Ovary (tissue), 3 donors: Measurements from ENCODE around the gene ZIM2.

Experiments
- CTCF ChIP-seq, 3 donors: fragments of 450-650 bp in 2 of 3; fragments of 200-600 bp in 1 of 3; IDR thresholded peaks; one replicate each; pipeline versions ENCODE4 v1.5.1 to v1.8.0; 2016 to 2022; ENCODE audit warnings: antibody characterized with exemption in 3 of 3, mild to moderate bottlenecking in 1 of 3
- POLR2A ChIP-seq: fragments of 450-650 bp; IDR thresholded peaks from one replicate; pipeline ENCODE4 v1.6.1; 2017; ENCODE audit warnings: antibody characterized with exemption, mild to moderate bottlenecking, moderate library complexity
- donor health status: DM: no; HTN: no; CAD: no.

- TF ChIP-seq CTCF (IDR thresholded peaks at IDR 0.05): no peak
- TF ChIP-seq POLR2A: no peak
Observed at GRCh38 chr19:56810260-56810659, 30.3 kb downstream of the ZIM2 start.
